ENCODE measurements around the gene CUL2. TPM values are rescaled to one million over a fixed set of nuclear protein-coding genes. Genes with fewer than 3 reads are reported as not detected.
"Not testable (repeated sequence)": the region's sequence is repeated elsewhere in the genome, so short reads cannot be mapped to it uniquely, and the experiment has no call there.

The CUL2 gene
- total RNA-seq, 4 donors from 2014 or later, result 15.9 to 28.5 (median 22.7) TPM

GRCh38 chr10:35058134-35058533 is 32.0 kb downstream of the CUL2 start:
- H3K4me1 ChIP-seq, result no peaks in the 10 kb centered on the region
- TF ChIP-seq POLR2A (IDR thresholded peaks at IDR 0.05) (no peak), CTCF (IDR thresholded peaks at IDR 0.05) (no peak), POLR2AphosphoS5 (IDR thresholded peaks at IDR 0.05) (no peak), EP300 (IDR thresholded peaks at IDR 0.05) (no peak)
- H3K36me3 ChIP-seq, result peaks cover 0 to 82% of the 10 kb centered on the region in 2 donors
- no peaks in the 10 kb centered on the region for H3K9me3 ChIP-seq
- H3K27ac ChIP-seq, result no peak overlapping the region
- H3K4me3 ChIP-seq, result no peak overlapping the region
- no peaks in the 10 kb centered on the region for H3K27me3 ChIP-seq
- 71 to 100% methylated on average over 1 to 6 of the region's 6 CpGs for WGBS, 2 donors (ENCODE audit: low coverage in 1 of 2)
- no peak for ATAC-seq

GRCh38 chr10:35056686-35057085 is 33.5 kb downstream of the CUL2 start:
- no peaks in the 10 kb centered on the region for H3K4me1 ChIP-seq
- no peak for TF ChIP-seq EP300 (IDR thresholded peaks at IDR 0.05)
- TF ChIP-seq POLR2A (IDR thresholded peaks at IDR 0.05), result no peak
- no peak for TF ChIP-seq POLR2AphosphoS5 (IDR thresholded peaks at IDR 0.05)
- H3K4me3 ChIP-seq, result no peak overlapping the region
- H3K27me3 ChIP-seq, result no peaks in the 10 kb centered on the region
- peaks cover 0 to 82% of the 10 kb centered on the region in 2 donors for H3K36me3 ChIP-seq
- no peak for ATAC-seq
- H3K9me3 ChIP-seq, result no peaks in the 10 kb centered on the region
- 74 to 77% methylated on average over 4 to 5 of the region's 5 CpGs for WGBS, 2 donors (ENCODE audit: low coverage in 1 of 2)
- no peak overlapping the region for H3K27ac ChIP-seq

GRCh38 chr10:35056133-35056532 is 34.0 kb downstream of the CUL2 start:
- no peak overlapping the region for H3K4me3 ChIP-seq
- 88% methylated on average over 1 of the region's 1 CpG; no CpG with 5 or more reads in 1 of the 2 donors for WGBS, 2 donors (ENCODE audit: low coverage in 1 of 2)
- H3K27ac ChIP-seq, result no peak overlapping the region
- no peaks in the 10 kb centered on the region for H3K9me3 ChIP-seq
- peaks cover 0 to 84% of the 10 kb centered on the region in 2 donors for H3K36me3 ChIP-seq
- TF ChIP-seq CTCF (IDR thresholded peaks at IDR 0.05) (no peak), EP300 (IDR thresholded peaks at IDR 0.05) (no peak), POLR2AphosphoS5 (IDR thresholded peaks at IDR 0.05) (no peak), POLR2A (IDR thresholded peaks at IDR 0.05) (no peak)
- no peak for ATAC-seq
- H3K27me3 ChIP-seq, result no peaks in the 10 kb centered on the region
- H3K4me1 ChIP-seq, result no peaks in the 10 kb centered on the region

GRCh38 chr10:35050568-35050967 is 39.6 kb downstream of the CUL2 start:
- ATAC-seq, result no peak
- no peaks in the 10 kb centered on the region for H3K4me1 ChIP-seq
- peaks cover 0 to 85% of the 10 kb centered on the region in 2 donors for H3K36me3 ChIP-seq
- no peak overlapping the region for H3K27ac ChIP-seq
- no peak overlapping the region for H3K4me3 ChIP-seq
- no peaks in the 10 kb centered on the region for H3K27me3 ChIP-seq
- TF ChIP-seq POLR2AphosphoS5 (IDR thresholded peaks at IDR 0.05) (no peak), CTCF (IDR thresholded peaks at IDR 0.05) (no peak), POLR2A (IDR thresholded peaks at IDR 0.05) (no peak), EP300 (IDR thresholded peaks at IDR 0.05) (no peak)
- H3K9me3 ChIP-seq, result no peaks in the 10 kb centered on the region

GRCh38 chr10:35046074-35046473 is 44.1 kb downstream of the CUL2 start:
- no peaks in the 10 kb centered on the region for H3K9me3 ChIP-seq
- H3K27ac ChIP-seq, result no peak overlapping the region
- no peak overlapping the region for H3K4me3 ChIP-seq
- 63 to 67% methylated on average over 2 of the region's 2 CpGs for WGBS, 2 donors (ENCODE audit: low coverage in 1 of 2)
- no peak for ATAC-seq
- peaks cover 0 to 76% of the 10 kb centered on the region in 2 donors for H3K36me3 ChIP-seq
- H3K4me1 ChIP-seq, result no peaks in the 10 kb centered on the region
- no peaks in the 10 kb centered on the region for H3K27me3 ChIP-seq
- no peak for TF ChIP-seq POLR2AphosphoS5 (IDR thresholded peaks at IDR 0.05)
- TF ChIP-seq POLR2A (IDR thresholded peaks at IDR 0.05), result no peak
- no peak for TF ChIP-seq CTCF (IDR thresholded peaks at IDR 0.05)
- no peak for TF ChIP-seq EP300 (IDR thresholded peaks at IDR 0.05)

GRCh38 chr10:35045275-35045674 is 44.9 kb downstream of the CUL2 start:
- ATAC-seq, H3K27ac ChIP-seq, H3K4me3 ChIP-seq, H3K27me3 ChIP-seq, H3K4me1 ChIP-seq, H3K9me3 ChIP-seq: not testable (repeated sequence)
- peaks cover 0 to 76% of the 10 kb centered on the region in 2 donors for H3K36me3 ChIP-seq
- 82 to 96% methylated on average over 3 to 6 of the region's 6 CpGs for WGBS, 2 donors (ENCODE audit: low coverage in 1 of 2)
